ENCODE data around the gene COL18A1. TPM values are rescaled to one million over a fixed set of nuclear protein-coding genes. Genes with fewer than 3 reads are reported as not detected.

COL18A1 gene
- total and polyA plus RNA-seq, 4 donors = 97.3 to 963 (median 295) TPM

GRCh38 chr21:45401916-45402900, 2.8 kb upstream of the COL18A1 start:
- H3K4me3 ChIP-seq (ENCODE audit: low read length in 2 of 2) = no peak overlapping the region
- H3K27me3 ChIP-seq (ENCODE audit: control insufficient read depth in 1 of 2, insufficient read depth in 2 of 2, low read length in 1 of 2) = no peaks in the 10 kb centered on the region
- 92 to 93% methylated on average over 17 of the region's 17 CpGs for WGBS, 2 donors
- no peak overlapping the region for H3K27ac ChIP-seq (ENCODE audit: low read depth in 1 of 2, low read length in 2 of 2)
- no peaks in the 10 kb centered on the region for H3K36me3 ChIP-seq (ENCODE audit: control insufficient read depth in 1 of 2, insufficient read depth in 2 of 2, low read length in 1 of 2)
- no peaks in the 10 kb centered on the region for H3K4me1 ChIP-seq (ENCODE audit: control insufficient read depth in 1 of 2, insufficient read depth in 2 of 2, low read length in 2 of 2)
- H3K9me3 ChIP-seq (ENCODE audit: control insufficient read depth, low read length) = no peaks in the 10 kb centered on the region
- peak; percentile 30 to 59 for DNase-seq
- ATAC-seq (ENCODE audit: low FRiP score) = no peak
- intact Hi-C loops (cut with DNase I) = loop anchor here in 1 of 2 donors (10.0 kb wide), 1 partner anchor 107 kb away; no protein-coding TSS in a partner anchor

- ATAC-seq (ENCODE audit: low FRiP score) (no peak), DNase-seq (peak; percentile 24 to 61)
- Histone ChIP-seq H3K4me3 (ENCODE audit: low read length in 2 of 2) (no peak overlapping the region), H3K27me3 (ENCODE audit: control insufficient read depth in 1 of 2, insufficient read depth in 2 of 2, low read length in 1 of 2) (no peaks in the 10 kb centered on the region), H3K9me3 (ENCODE audit: control insufficient read depth, low read length) (no peaks in the 10 kb centered on the region), H3K36me3 (ENCODE audit: control insufficient read depth in 1 of 2, insufficient read depth in 2 of 2, low read length in 1 of 2) (no peaks in the 10 kb centered on the region), H3K4me1 (ENCODE audit: control insufficient read depth in 1 of 2, insufficient read depth in 2 of 2, low read length in 2 of 2) (no peaks in the 10 kb centered on the region), H3K27ac (ENCODE audit: low read depth in 1 of 2, low read length in 2 of 2) (no peak overlapping the region)
- 87 to 89% methylated on average over 7 of the region's 7 CpGs for WGBS, 2 donors
- intact Hi-C loops (cut with DNase I) = loop anchor here in 1 of 2 donors (10.0 kb wide), 1 partner anchor 108 kb away; no protein-coding TSS in a partner anchor
Observed at GRCh38 chr21:45403133-45403824, 1.7 kb upstream of the COL18A1 start.

- Histone ChIP-seq H3K36me3 (ENCODE audit: control insufficient read depth in 1 of 2, insufficient read depth in 2 of 2, low read length in 1 of 2) (no peaks in the 10 kb centered on the region), H3K9me3 (ENCODE audit: control insufficient read depth, low read length) (no peaks in the 10 kb centered on the region), H3K27ac (ENCODE audit: low read depth in 1 of 2, low read length in 2 of 2) (peak overlapping the region; percentile 34 to 77), H3K4me1 (ENCODE audit: control insufficient read depth in 1 of 2, insufficient read depth in 2 of 2, low read length in 2 of 2) (no peaks in the 10 kb centered on the region), H3K27me3 (ENCODE audit: control insufficient read depth in 1 of 2, insufficient read depth in 2 of 2, low read length in 1 of 2) (no peaks in the 10 kb centered on the region), H3K4me3 (ENCODE audit: low read length in 2 of 2) (peak overlapping the region; percentile 48 to 51)
- 11 to 13% methylated on average over 30 to 39 of the region's 39 CpGs for WGBS, 2 donors
- intact Hi-C loops (cut with DNase I) = loop anchor here (2.0 to 10.0 kb wide), 3 partner anchors 37 to 109 kb away; no protein-coding TSS in a partner anchor
- DNase-seq = peak; percentile 85 to 92
- peak; percentile 71 for ATAC-seq (ENCODE audit: low FRiP score)
Observed at GRCh38 chr21:45403825-45404729, 888 bp upstream of the COL18A1 start.

- H3K4me1 ChIP-seq (ENCODE audit: control insufficient read depth in 1 of 2, insufficient read depth in 2 of 2, low read length in 2 of 2) = no peaks in the 10 kb centered on the region
- ATAC-seq (ENCODE audit: low FRiP score) = peak; percentile 74
- H3K4me3 ChIP-seq (ENCODE audit: low read length in 2 of 2) = peak overlapping the region; percentile 94
- DNase-seq = peak; percentile 67 to 92
- 0 to 1% methylated on average over 29 to 86 of the region's 86 CpGs for WGBS, 2 donors
- no peaks in the 10 kb centered on the region for H3K9me3 ChIP-seq (ENCODE audit: control insufficient read depth, low read length)
- H3K27ac ChIP-seq (ENCODE audit: low read depth in 1 of 2, low read length in 2 of 2) = peak overlapping the region; percentile 62 to 83
- H3K36me3 ChIP-seq (ENCODE audit: control insufficient read depth in 1 of 2, insufficient read depth in 2 of 2, low read length in 1 of 2) = no peaks in the 10 kb centered on the region
- H3K27me3 ChIP-seq (ENCODE audit: control insufficient read depth in 1 of 2, insufficient read depth in 2 of 2, low read length in 1 of 2) = no peaks in the 10 kb centered on the region
- intact Hi-C loops (cut with DNase I) = loop anchor here (2.0 to 10.0 kb wide), 4 partner anchors 39 to 111 kb away; no protein-coding TSS in a partner anchor
Observed at GRCh38 chr21:45405271-45405818, 380 bp downstream of the COL18A1 start.

GRCh38 chr21:45405819-45406762, 1.1 kb downstream of the COL18A1 start:
- 20 to 25% methylated on average over 69 to 83 of the region's 83 CpGs for WGBS, 2 donors
- intact Hi-C loops (cut with DNase I) = loop anchor here (2.0 to 10.0 kb wide), 4 partner anchors 39 to 111 kb away; no protein-coding TSS in a partner anchor
- ATAC-seq (ENCODE audit: low FRiP score) (no peak), DNase-seq (peak; percentile 55 to 81)
- peak overlapping the region; percentile 62 to 83 for H3K27ac ChIP-seq (ENCODE audit: low read depth in 1 of 2, low read length in 2 of 2)
- no peaks in the 10 kb centered on the region for H3K27me3 ChIP-seq (ENCODE audit: control insufficient read depth in 1 of 2, insufficient read depth in 2 of 2, low read length in 1 of 2)
- H3K36me3 ChIP-seq (ENCODE audit: control insufficient read depth in 1 of 2, insufficient read depth in 2 of 2, low read length in 1 of 2) = no peaks in the 10 kb centered on the region
- peak overlapping the region; percentile 94 for H3K4me3 ChIP-seq (ENCODE audit: low read length in 2 of 2)
- H3K4me1 ChIP-seq (ENCODE audit: control insufficient read depth in 1 of 2, insufficient read depth in 2 of 2, low read length in 2 of 2) = no peaks in the 10 kb centered on the region
- H3K9me3 ChIP-seq (ENCODE audit: control insufficient read depth, low read length) = no peaks in the 10 kb centered on the region

- Histone ChIP-seq H3K4me1 (ENCODE audit: control insufficient read depth in 1 of 2, insufficient read depth in 2 of 2, low read length in 2 of 2) (no peaks in the 10 kb centered on the region), H3K9me3 (ENCODE audit: control insufficient read depth, low read length) (no peaks in the 10 kb centered on the region), H3K4me3 (ENCODE audit: low read length in 2 of 2) (no peak overlapping the region), H3K27me3 (ENCODE audit: control insufficient read depth in 1 of 2, insufficient read depth in 2 of 2, low read length in 1 of 2) (no peaks in the 10 kb centered on the region), H3K36me3 (ENCODE audit: control insufficient read depth in 1 of 2, insufficient read depth in 2 of 2, low read length in 1 of 2) (no peaks in the 10 kb centered on the region), H3K27ac (ENCODE audit: low read depth in 1 of 2, low read length in 2 of 2) (peak overlapping the region in 1 of 2 donors; percentile 5)
- intact Hi-C loops (cut with DNase I) = loop anchor here in 1 of 2 donors (5.0 to 10.0 kb wide), 2 partner anchors 85 to 112 kb away; no protein-coding TSS in a partner anchor
- DNase-seq (peak; percentile 33 to 72), ATAC-seq (ENCODE audit: low FRiP score) (no peak)
- WGBS, 2 donors = 83 to 88% methylated on average over 17 of the region's 17 CpGs
Observed at GRCh38 chr21:45406801-45407628, 2.0 kb downstream of the COL18A1 start.
